GM19397 (cell line): Measurements from ENCODE around the gene GLG1.
"Not testable (repeated sequence)": the region's sequence is repeated elsewhere in the genome, so short reads cannot be mapped to it uniquely, and the experiment has no call there.

ENCODE experiments used
- ATAC-seq: cut with Tn5 transposase; IDR thresholded peaks from one replicate; pipeline ENCODE4 v1.9.1; 2021; ENCODE audit warnings: mild to moderate bottlenecking, moderate library complexity; ENCODE audit not compliant: unreplicated experiment

The GLG1 gene

DNA sequence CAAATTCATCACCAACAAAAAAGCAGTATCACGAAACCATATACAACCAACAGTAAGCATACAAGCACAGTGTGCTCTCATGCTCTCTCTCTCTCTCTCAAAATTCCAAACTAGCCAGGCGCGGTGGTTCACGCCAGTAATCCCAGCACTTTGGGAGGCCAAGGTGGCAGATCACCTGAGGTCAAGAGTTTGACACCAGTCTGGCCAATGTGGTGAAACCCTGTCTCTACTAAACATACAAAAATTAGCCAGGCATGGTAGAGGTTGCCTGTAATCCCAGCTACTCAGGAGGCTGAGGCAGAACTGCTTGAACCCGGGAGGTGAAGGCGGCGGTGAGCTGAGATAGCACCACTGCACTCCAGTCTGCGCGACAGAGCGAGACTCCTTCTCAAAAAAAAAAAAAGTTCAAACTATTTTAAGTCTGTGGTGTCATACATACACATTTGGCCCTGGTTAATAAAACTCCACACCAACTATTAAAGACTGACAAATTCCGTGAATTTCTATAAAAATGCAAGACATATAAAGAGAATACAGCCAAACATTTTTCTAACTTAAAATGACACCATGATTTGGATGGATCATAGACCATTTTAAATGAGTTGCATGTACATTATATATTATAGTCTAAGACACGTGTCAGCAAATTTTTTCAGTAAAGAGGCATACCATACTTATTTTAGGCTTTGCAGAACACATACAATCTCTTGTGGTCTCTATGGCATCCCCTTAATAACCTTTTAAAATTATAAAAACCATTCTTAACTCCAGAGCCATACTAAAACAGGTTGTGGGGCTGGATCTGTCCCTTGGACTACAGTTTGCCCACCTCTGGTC, 30.9 kb downstream of the GLG1 start:
- no peak for ATAC-seq

DNA sequence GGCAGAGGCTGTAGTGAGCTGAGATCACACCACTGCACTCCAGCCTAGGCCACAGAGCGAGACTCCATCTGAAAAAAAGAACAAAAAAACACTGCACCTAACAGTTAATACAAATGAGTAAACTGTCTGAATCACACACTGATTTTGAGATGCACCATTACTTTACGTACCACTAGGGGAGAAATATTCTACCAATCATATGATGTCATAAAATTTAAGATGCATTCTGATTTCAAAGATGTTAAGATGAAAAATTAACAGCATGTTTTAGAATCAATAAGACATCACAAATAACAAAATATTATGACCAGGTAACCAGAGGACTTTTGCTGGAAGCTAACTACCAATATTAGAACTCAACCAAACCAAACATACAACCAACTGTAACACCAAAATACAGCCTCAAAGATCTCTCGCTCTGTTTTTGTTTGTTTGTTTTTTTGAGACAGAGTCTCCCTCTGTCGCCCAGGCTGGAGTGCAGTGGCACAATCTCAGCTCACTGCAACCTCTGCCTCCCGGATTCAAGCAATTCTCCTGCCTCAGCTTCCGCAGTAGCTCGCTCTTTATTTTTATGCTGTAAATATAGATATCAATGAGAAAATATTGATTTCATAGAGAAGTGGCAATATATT, 31.6 kb downstream of the GLG1 start:
- ATAC-seq: no peak

DNA sequence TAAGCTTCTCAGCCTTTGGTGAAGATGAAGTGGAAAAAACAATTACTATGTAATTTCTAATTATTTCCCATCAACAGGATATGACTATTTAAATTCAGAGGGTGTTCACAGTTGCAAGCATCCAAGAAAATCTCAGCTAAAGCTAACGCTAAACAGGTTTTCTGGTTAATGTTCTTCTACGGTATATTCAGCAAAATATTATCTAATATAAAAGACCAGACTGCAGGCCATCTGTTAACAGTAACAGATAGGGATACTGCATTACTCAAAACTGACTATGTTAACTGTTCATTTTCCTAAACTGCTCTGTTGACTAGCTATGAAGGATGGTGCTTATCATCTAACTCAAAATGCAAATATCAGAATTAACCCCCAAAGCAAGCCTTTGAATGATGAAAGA, 32.8 kb downstream of the GLG1 start:
- ATAC-seq: no peak

DNA sequence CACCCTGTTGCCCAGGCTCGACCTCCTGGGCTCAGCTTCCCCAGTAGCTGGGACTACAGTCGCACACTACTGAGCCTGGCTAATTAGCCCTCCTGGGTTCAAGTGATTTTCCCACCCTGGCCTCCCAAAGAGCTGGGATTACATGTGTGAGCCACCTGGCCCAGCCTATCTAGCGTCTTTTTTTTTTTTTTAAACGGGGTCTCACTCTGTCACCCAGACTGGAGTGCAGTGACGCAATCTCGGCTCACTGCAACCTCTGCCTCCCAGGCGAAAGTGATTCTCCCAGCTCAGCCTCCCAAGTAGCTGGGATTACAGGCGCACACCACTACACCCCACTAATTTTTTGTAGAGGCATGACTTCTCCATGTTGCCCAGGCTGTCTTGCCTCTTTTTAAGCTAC, 33.3 kb downstream of the GLG1 start:
- no peak for ATAC-seq

DNA sequence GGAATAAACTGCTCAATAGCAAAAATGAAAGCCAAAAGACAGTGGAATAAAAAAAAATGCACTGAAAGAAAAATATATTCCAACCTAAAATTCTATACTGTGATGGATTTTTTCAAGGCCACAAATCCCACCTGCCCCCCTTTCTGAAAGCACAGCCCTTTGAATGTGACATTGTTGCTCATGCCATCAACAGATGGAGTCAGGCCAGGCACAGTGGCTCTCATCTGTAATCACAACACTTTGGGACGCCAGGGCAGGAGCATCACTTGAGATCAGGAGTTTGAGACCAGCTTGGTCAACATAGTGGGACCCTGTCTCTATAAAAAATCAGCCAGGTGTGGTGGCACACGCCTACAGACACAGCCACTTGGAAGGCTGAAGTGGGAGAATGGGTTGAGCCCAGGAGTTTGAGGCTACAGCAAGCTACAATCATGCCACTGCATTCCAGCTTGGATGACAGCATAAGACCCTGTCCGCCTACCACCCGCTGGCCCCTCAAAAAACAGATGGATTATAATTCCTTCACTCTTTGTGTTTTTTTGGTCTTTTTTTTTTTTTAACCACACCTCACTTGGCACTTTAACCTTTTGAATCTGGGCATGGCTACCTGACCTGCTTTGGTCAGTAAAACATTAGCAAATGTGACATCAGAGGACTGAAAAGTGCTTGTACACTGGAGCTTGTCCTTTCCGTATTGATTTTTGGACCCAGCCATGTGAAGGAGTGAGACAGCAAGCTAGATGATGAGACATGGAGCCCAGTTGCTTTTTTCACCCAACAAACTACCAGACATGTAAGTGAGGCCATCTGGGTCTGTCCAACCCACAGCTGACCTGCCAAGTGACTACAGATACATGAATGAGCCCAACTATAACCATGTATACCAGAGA, 36.3 kb downstream of the GLG1 start:
- ATAC-seq: no peak

DNA sequence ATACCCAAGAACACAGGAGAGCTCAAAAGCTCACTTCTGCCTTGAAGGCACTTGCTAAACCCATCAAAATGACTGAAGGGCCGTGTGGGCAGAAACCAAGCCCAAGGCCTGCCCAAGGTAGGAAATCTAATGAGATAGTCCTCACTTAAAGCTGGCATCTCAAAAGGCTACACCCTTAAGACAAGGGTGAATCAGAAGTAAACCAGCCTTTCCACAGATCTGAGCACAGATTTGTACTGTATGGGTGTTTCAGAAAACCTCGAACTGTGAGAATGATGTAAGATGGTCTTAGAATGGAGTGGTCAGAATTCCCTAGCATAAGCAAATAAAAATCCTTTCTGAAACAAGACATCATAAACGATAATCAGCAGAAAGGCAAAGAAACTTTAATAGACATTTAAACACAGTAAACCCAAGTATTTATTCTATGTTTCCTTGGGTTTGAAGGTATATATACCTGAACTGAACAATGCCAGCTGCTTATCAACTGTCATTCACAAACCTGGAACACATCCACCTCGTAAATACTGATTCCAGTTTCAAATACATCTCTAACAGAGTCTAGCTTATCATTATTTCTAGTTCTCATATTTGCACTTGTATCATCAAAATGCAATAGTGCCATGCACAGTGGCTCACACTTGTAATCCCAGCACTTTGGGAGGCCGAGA, 37.8 kb downstream of the GLG1 start:
- no peak for ATAC-seq

DNA sequence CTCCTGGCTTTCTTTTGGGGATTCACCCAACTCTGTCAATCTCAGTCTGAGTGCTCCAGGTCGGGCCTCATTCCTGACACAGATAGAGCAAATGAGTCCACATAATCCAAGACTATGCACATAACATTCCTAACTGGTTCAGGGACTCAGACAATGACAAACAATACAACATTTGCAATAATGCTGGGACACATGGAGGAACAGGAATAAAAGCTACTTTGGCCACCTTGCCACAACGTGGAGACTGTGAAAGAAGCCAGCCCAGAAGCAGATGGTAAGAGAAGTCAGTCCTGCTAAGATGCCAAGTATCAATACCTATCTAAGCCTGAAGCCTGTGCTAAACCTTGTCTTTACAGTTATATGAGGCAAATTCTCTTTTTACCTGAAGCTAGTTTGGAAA, 39.0 kb downstream of the GLG1 start:
- no peak for ATAC-seq

DNA sequence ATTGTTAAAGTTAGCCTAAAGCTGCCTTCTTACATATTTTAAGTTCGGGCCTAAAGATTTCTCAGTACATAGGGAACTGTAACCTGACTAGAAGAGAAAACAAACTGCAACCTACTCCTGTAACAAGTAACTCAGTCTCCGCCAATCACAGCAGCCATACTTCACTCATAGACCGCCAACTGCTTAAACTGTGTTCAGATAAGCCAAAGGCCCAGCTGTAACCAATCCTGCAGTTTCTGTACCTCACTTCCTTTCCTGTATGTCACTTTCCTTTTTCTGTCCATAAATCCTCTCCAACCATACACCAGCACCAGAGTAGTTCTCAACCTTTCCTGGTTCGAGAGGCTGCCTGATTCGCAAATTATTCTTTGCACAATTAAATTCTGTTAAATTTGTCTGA, 41.5 kb downstream of the GLG1 start:
- no peak for ATAC-seq

DNA sequence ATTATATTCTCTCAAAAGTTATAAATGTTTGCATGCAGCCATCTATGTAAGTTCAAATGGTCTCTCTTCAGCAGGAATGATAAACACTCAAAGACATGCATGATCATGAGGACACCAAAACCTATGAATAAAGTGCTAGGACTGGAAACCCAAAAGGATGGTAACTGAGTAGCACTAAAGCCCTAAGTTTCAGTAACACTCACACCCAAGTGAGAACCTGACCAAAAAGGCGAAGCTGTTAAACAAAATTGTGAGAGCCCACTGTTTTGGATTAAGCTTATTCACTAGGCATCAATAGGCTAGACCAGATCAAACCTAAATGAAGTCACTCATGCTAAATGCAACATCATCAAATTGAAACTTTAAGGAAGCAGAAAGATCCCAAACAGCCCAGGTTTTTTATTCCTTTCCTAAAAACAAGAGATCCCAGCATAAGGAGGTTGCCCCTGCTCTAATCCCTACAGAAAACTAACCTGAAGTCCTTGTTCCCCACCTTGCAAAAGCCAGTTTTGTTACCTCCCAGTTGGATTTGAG, 42.4 kb downstream of the GLG1 start:
- no peak for ATAC-seq

DNA sequence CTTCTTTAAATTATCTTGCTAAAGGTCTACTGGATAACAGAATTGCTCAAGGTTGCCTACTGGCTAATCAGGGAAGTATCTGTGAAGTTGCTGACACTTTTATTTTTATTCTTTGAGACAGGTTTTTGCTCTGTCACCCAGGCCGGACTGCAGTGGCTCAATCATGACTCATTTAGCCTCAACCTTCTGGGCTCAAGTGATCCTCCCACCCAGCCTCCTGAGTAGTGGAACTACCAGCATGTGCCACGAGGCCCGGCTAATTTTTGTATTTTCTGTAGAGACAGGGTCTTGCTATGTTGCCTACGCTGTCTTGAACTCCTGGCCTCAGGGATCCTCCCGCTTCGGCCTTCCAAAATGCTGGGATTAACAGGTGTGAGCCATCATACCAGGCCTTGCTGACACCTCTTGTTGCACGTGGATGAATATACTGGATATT, 43.1 kb downstream of the GLG1 start:
- no peak for ATAC-seq

DNA sequence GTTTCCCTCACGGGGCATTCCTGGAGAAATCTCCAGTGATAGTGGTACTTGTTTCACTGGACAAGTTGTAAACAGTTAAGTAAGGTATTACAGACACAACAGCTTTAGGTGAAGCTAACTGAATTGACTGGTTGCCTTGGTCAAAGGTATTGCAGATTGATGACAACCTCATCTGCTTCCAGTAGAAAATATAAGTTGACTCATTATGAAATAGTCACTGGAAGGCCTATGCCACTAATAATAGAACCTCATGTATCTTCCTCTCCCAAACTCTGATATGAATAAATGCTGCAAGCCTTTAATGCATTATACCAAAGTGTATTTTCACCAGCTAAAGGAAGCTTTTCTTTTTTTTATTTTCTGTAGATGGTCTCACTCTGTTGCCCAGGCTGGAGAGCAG, 44.8 kb downstream of the GLG1 start:
- no peak for ATAC-seq

DNA sequence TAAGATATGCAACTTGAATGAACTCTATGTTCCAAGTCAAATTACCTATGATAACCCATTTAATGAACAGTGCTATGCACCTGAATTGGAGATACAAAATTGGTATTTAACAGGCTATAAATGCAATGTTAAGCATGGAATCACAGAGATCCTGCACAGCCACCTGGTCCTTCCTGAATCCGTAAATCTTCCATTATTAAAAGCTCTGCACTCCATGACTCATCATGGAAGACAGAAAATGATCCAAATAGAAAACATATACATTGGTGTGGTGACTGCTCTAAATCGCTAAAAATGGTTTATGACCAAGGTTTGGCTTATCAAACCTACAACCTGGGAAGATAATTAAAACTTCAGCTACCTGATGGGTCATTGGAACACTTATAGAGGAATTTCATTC, 45.3 kb downstream of the GLG1 start:
- ATAC-seq: no peak

DNA sequence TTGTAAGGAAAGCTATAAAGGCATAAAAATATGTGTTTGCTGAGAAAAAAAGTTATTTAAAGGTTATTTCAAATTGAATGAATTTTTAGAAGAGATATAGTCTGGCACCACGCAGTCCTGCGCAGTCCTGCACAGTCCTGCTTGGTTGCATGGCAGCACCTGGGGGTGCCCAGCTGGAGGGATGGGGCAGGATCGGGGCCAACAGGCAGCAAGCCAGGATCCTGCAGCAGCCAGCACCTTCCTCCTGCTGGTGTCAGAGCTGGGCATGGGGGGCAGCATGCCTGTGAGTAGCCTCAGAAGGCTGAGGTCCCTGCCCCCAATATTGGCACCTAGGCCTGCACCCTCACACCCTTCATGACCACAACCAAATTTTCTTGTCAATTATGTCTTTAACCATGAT, 46.0 kb downstream of the GLG1 start:
- ATAC-seq: no peak

DNA sequence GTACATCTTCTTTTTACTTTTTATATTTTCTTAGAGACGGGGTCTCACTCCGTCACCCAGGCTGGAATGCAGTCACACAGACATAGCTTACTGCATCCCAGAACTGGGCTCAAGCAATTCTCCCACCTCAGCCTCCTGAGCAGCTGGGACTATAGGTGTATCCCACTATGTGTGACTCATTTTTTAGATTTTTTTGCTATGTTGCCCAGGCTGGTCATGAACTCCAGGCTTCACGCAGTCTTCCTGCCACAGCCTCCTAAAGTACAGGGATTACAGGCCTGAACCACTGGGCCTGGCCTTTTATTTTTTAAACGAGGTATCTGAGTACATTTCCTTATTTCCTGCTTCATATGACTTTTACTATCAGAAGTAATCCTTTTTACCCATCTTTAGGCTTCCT, 48.0 kb downstream of the GLG1 start:
- no peak for ATAC-seq

DNA sequence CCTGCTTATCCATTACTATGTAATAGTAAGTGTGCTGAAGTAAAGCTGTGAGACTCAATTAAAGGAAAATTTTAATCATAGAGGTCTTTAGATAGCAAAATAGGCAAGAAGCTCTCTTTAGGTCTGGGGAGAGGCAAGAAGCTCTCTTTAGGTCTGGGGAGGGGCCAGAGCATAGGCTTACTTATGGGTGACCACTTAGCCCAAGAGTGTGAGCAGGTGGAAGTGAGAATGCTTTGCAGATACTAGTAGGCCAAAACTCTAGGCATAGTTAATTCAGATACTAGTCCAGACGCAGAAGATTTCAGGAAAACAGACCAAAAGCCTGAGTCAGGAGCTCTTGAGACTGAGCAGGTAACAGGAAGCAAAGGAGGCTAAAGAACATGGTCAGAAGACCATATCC, 49.6 kb downstream of the GLG1 start:
- ATAC-seq: no peak

DNA sequence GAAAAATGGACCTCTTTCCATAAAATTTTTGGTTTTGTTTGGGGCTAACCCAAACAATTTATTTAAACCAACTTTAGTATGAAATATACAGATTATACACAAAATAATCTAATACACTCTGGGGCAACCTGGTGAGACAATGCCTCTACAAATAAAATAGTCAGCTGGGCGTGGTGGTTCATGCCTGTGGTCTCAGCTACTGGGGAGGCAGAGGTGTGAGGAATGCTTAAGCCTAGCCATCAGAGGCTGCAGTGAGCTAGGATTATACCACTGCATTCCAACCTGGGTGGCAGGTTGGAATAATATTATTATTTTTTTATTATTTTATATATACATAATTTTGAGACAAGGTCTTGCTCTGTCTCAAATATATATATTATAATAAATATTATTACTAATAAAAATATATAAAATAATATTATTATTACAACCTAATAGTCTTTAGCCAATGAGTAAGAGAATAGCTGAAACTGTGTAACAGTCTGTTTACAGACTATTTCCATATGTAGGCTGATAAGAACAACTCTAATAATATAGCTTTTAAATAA, 50.5 kb downstream of the GLG1 start:
- no peak for ATAC-seq

DNA sequence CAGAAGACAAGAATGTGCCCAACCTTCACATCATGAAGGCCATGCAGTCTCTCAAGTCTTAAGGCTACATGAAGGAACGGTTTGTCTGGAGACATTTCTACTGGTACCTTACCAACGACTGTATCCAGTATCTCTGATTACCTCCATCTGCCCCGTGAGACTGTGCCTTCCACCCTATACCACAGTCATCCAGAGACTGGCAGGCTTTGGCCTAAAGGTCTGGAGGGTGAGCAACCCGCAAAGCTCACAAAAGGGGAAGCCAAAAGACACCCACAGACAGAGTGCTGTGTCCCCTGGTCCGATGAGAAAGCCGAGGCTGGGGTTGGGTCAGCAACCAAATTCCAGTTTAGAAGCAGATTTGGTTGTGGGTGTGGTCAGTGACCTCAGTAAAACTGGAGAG, 54.6 kb downstream of the GLG1 start:
- not testable (repeated sequence) for ATAC-seq

DNA sequence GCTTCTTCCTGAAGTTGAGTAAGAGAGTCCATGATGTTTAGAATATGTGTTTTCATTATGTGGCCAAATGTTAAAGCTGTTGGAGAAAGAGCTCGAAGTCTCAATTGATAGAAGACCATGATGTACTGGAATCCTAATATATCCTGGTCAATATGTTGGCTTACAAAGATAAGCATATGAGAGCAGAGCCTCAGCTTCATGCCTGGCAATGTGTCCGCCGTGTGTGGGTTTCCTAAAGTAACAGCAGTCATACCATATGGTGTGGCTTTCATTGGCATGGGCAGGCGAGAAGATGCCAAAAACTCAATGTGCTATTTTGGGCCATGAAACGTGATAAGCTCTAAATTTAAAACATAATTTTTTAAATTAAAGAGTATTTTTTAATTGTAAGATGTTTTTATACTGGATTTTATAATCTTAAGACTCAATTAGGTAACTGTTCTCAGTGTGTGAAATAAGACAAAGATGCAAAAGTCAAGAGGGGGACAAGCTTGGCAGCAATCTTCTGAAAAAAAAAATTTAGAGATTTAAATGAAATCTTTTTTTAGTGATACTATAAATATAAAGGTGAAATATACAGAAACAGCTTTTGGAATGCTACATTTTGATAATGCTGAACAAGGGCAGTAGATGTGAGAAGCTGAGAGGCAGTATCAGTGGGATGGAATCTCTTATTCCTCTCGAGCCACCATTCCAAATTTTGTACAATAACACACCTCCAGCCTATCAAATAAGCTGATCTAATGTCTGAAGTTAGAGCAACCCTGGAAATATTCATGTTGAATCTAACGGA, 56.5 kb downstream of the GLG1 start:
- not testable (repeated sequence) for ATAC-seq

DNA sequence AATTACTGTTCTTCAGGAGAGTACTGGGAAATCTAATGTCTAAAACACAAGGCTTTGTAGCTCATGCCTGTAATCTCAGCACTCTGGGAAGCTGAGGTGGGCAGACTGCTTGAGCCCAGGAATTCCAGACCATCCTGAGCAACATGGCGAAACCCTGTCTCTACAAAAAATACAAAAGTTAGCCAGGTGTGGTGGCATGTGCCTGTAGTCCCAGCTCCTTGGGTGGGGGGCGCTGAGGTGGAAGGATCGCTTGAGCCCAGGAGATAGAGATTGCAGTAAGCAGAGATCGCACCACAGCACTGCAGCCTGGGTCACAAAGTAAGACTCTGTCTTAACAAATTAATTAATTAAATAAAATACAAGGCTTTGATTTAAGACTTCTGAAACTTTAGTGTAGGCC, 60.8 kb downstream of the GLG1 start:
- not testable (repeated sequence) for ATAC-seq
